ENCODE data around the gene RAB35. TPM values are rescaled to one million over a fixed set of nuclear protein-coding genes. Genes with fewer than 3 reads are reported as not detected.

RAB35 gene
- total RNA-seq, 1 experiment from 2014 or later, result 68.2 TPM

DNA sequence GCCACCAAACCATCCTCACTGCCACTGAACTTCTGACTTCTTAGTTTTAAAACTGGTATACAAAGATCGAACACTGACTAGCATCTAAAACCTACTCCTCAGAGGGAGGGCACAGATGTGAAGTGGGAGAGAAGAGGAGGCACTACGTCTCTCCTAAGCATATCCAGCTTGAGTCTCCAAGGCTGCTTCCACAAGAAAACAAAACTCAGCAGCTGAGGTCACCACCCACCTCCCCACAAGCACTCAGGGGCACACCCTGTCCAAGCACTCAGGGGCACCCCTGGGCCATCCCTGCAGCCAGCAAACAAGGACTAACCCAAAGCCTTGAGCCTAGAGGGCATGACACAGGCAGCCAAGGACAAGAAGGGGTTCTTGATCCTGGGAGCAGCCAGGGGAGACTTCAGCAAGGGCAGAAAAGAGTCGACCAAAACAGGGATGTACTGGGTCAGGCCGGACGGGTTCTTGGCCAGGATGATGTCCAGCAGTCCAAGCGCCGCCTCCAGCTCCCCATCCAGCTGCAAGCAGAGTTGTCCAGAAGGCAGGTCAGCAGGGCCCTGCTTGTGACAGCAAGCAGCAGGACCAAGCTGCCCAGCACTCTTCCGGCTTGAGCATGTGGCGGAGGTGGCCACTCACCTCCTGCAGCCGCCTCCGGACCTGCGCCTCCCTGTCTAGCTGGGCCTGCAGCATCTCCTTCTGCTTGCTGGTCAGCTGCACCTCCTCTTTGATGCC is 43.1 kb upstream of the RAB35 start:
- Mint-ChIP-seq H3K27ac (ENCODE audit: unreplicated experiment) (no peak overlapping the region), H3K4me3 (ENCODE audit: low read depth, unreplicated experiment) (no peak overlapping the region), H3K9me3 (ENCODE audit: low read depth, unreplicated experiment) (no peaks in the 10 kb centered on the region), H3K27me3 (ENCODE audit: unreplicated experiment) (no peaks in the 10 kb centered on the region), H3K4me1 (ENCODE audit: low read depth, unreplicated experiment) (no peaks in the 10 kb centered on the region), H3K36me3 (ENCODE audit: insufficient read depth, unreplicated experiment) (peaks cover 67% of the 10 kb centered on the region)
- TF ChIP-seq, protein P1, sequence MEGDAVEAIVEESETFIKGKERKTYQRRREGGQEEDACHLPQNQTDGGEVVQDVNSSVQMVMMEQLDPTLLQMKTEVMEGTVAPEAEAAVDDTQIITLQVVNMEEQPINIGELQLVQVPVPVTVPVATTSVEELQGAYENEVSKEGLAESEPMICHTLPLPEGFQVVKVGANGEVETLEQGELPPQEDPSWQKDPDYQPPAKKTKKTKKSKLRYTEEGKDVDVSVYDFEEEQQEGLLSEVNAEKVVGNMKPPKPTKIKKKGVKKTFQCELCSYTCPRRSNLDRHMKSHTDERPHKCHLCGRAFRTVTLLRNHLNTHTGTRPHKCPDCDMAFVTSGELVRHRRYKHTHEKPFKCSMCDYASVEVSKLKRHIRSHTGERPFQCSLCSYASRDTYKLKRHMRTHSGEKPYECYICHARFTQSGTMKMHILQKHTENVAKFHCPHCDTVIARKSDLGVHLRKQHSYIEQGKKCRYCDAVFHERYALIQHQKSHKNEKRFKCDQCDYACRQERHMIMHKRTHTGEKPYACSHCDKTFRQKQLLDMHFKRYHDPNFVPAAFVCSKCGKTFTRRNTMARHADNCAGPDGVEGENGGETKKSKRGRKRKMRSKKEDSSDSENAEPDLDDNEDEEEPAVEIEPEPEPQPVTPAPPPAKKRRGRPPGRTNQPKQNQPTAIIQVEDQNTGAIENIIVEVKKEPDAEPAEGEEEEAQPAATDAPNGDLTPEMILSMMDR (IDR thresholded peaks at IDR 0.05; ENCODE audit: unreplicated experiment), result no peak
- intact Hi-C loops (cut with micrococcal nuclease; ENCODE audit: unreplicated experiment), result no loop called here
- no TSS peak for BruUV-seq (replicated peaks)
- no peak for DNase-seq
- CTCF ChIA-PET, result no interaction called here

DNA sequence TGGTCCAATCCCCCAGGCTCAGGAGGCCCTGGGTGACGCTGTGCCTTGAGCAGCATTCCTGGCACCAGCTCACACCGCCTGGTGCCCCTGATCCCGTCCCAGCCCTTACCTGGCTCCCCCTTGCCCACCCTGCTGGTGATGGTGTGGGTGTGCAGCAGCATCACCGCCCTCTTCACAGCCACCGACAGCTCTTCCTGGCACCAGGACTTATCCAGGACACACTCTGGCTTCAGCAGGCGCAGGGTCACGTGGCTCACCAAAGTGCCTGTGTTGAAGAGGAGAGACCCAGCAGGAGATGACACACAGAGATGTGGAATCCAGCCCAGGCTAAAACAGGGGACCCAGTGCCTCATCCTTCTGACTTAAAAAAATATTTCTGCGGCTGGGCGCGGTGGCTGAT is 41.8 kb upstream of the RAB35 start:
- DNase-seq, result no peak
- no peaks in the 10 kb centered on the region for H3K4me1 Mint-ChIP-seq (ENCODE audit: low read depth, unreplicated experiment)
- H3K4me3 Mint-ChIP-seq (ENCODE audit: low read depth, unreplicated experiment), result no peak overlapping the region
- intact Hi-C loops (cut with micrococcal nuclease; ENCODE audit: unreplicated experiment), result no loop called here
- H3K36me3 Mint-ChIP-seq (ENCODE audit: insufficient read depth, unreplicated experiment), result peaks cover 61% of the 10 kb centered on the region
- no peaks in the 10 kb centered on the region for H3K27me3 Mint-ChIP-seq (ENCODE audit: unreplicated experiment)
- H3K27ac Mint-ChIP-seq (ENCODE audit: unreplicated experiment), result no peak overlapping the region
- TF ChIP-seq, protein P1 (IDR thresholded peaks at IDR 0.05; ENCODE audit: unreplicated experiment), result no peak
- BruUV-seq (replicated peaks), result no TSS peak
- CTCF ChIA-PET, result interaction anchor here (0.5 to 0.7 kb wide), 2 partner anchors 40 to 181 kb away, joined by 3 to 5 read pairs; no protein-coding TSS in a partner anchor
- H3K9me3 Mint-ChIP-seq (ENCODE audit: low read depth, unreplicated experiment), result no peaks in the 10 kb centered on the region

DNA sequence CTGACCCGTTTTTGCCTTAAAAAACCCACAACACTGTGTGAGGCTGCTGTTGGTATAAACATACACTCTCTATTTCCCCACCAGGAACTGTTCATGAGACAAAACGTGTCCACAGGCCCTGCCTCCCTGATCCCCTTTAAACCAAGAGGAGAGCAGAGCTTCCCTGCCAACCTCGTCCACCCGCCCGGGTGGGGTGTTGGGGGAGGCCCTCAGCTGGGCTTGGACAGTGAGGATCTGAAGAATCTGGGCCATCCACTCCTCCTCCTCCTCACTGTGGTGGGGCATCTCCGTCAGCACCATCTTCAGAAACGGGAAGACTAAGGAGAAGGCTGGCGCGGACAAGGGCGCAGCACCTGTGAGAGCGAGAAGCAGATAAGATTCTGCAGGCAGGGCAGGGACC is 41.1 kb upstream of the RAB35 start:
- no peak for DNase-seq
- Mint-ChIP-seq H3K9me3 (ENCODE audit: low read depth, unreplicated experiment) (no peaks in the 10 kb centered on the region), H3K27me3 (ENCODE audit: unreplicated experiment) (no peaks in the 10 kb centered on the region), H3K27ac (ENCODE audit: unreplicated experiment) (no peak overlapping the region), H3K36me3 (ENCODE audit: insufficient read depth, unreplicated experiment) (peaks cover 54% of the 10 kb centered on the region), H3K4me1 (ENCODE audit: low read depth, unreplicated experiment) (no peaks in the 10 kb centered on the region), H3K4me3 (ENCODE audit: low read depth, unreplicated experiment) (no peak overlapping the region)
- intact Hi-C loops (cut with micrococcal nuclease; ENCODE audit: unreplicated experiment), result no loop called here
- BruUV-seq (replicated peaks), result no TSS peak
- TF ChIP-seq, protein P1 (IDR thresholded peaks at IDR 0.05; ENCODE audit: unreplicated experiment), result no peak
- CTCF ChIA-PET, result interaction anchor here (0.5 kb wide), 1 partner anchor 180 kb away, joined by 5 read pairs; no protein-coding TSS in a partner anchor

DNA sequence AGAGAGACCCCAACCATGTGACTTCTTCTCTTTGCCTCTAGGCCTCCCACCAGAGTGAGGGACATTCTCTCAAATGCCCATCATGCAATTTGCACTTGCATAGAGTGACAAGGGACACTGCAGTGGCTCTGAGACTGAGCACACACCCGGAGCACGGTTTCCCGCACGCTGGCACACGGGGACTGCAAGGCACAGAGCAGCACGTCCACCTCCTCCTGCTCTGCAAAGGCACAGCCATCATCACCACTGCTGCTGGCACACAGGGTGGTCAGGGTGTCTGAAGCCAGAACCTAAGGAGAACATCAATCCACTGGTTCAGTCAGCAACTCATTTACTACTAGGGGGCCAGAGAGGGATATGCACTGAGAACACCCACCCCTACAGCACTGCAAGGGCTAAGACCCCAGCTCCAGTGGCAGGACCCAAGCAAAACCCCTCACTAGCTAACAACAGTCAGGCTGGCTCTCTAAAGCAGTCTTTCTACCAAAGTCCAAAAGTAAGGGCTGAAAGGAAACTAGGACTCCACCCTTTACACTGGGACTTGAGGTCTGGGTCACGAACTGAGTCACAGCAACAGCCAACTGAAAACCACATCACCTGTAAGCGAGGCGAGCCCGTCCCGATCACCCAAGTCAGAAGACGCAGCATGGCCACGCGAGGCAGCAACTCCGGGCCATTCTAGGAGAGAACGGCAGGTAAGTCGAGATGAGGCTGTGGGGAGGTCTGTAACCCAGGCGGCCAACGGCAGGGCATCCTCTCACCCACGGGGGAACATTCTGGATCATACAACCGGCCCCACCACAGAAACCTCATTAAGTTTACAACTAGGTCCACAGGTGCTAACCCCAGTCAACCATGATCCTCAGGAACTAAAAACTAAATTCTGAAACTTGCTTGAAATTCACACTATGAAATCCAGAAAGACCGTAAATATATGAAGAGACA is 40.0 kb upstream of the RAB35 start:
- peaks cover 50% of the 10 kb centered on the region for H3K36me3 Mint-ChIP-seq (ENCODE audit: insufficient read depth, unreplicated experiment)
- intact Hi-C loops (cut with micrococcal nuclease; ENCODE audit: unreplicated experiment), result no loop called here

More for the DNA sequence above, 40.0 kb upstream of the RAB35 start:
- Mint-ChIP-seq H3K4me3 (ENCODE audit: low read depth, unreplicated experiment) (no peak overlapping the region), H3K9me3 (ENCODE audit: low read depth, unreplicated experiment) (no peaks in the 10 kb centered on the region), H3K4me1 (ENCODE audit: low read depth, unreplicated experiment) (no peaks in the 10 kb centered on the region), H3K27ac (ENCODE audit: unreplicated experiment) (no peak overlapping the region), H3K27me3 (ENCODE audit: unreplicated experiment) (no peaks in the 10 kb centered on the region)
- CTCF ChIA-PET, result interaction anchor here (0.5 kb wide), 1 partner anchor 268 kb away, joined by 4 read pairs; no protein-coding TSS in a partner anchor
- no peak for DNase-seq
- no TSS peak for BruUV-seq (replicated peaks)
- TF ChIP-seq, protein P1 (IDR thresholded peaks at IDR 0.05; ENCODE audit: unreplicated experiment), result no peak
